ENCODE results near the gene FBXL17. TPM values are rescaled to one million over a fixed set of nuclear protein-coding genes. Genes with fewer than 3 reads are reported as not detected.

The FBXL17 gene
- total RNA-seq, 2 donors from 2014 or later: 24.8 to 58.2 TPM

GRCh38 chr5:108371263-108371662, 10.6 kb downstream of the FBXL17 start:
- no peak overlapping the region for H3K4me3 ChIP-seq
- H3K27ac ChIP-seq: no peak overlapping the region
- no peaks in the 10 kb centered on the region for H3K4me1 ChIP-seq (ENCODE audit: control insufficient read depth in 1 of 2, low read depth in 2 of 2)
- H3K36me3 ChIP-seq: peaks cover 3% of the 10 kb centered on the region
- H3K27me3 ChIP-seq (replicated peaks; ENCODE audit: insufficient read depth): no peaks in the 10 kb centered on the region
- H3K9me3 ChIP-seq: peaks cover 21% of the 10 kb centered on the region
- ATAC-seq (ENCODE audit: insufficient number of reproducible peaks, low FRiP score, low read depth) (no peak), DNase-seq (ENCODE audit: low spot score) (no peak)
- no peak for TF ChIP-seq CTCF (IDR thresholded peaks at IDR 0.05)

- H3K4me1 ChIP-seq (ENCODE audit: control insufficient read depth in 1 of 2, low read depth in 2 of 2): no peaks in the 10 kb centered on the region
- peaks cover 3% of the 10 kb centered on the region for H3K36me3 ChIP-seq
- H3K27me3 ChIP-seq (replicated peaks; ENCODE audit: insufficient read depth): no peaks in the 10 kb centered on the region
- DNase-seq (ENCODE audit: low spot score): no peak
- peaks cover 11% of the 10 kb centered on the region for H3K9me3 ChIP-seq
- H3K4me3 ChIP-seq: no peak overlapping the region
- TF ChIP-seq CTCF (IDR thresholded peaks at IDR 0.05): no peak
- ATAC-seq (ENCODE audit: insufficient number of reproducible peaks, low FRiP score, low read depth): no peak
- no peak overlapping the region for H3K27ac ChIP-seq
Observed at GRCh38 chr5:108369167-108369566, 12.7 kb downstream of the FBXL17 start.

- Histone ChIP-seq H3K27me3 (replicated peaks; ENCODE audit: insufficient read depth) (no peaks in the 10 kb centered on the region), H3K36me3 (peaks cover 3% of the 10 kb centered on the region), H3K27ac (no peak overlapping the region), H3K4me1 (ENCODE audit: control insufficient read depth in 1 of 2, low read depth in 2 of 2) (no peaks in the 10 kb centered on the region), H3K9me3 (peaks cover 6% of the 10 kb centered on the region), H3K4me3 (no peak overlapping the region)
- TF ChIP-seq CTCF (IDR thresholded peaks at IDR 0.05): no peak
- DNase-seq (ENCODE audit: low spot score) (no peak), ATAC-seq (ENCODE audit: insufficient number of reproducible peaks, low FRiP score, low read depth) (no peak)
Observed at GRCh38 chr5:108367679-108368334, 14.1 kb downstream of the FBXL17 start.

GRCh38 chr5:108366500-108366899, 15.4 kb downstream of the FBXL17 start:
- Histone ChIP-seq H3K27ac (no peak overlapping the region), H3K9me3 (no peaks in the 10 kb centered on the region), H3K27me3 (replicated peaks; ENCODE audit: insufficient read depth) (no peaks in the 10 kb centered on the region), H3K36me3 (peaks cover 3% of the 10 kb centered on the region), H3K4me3 (no peak overlapping the region), H3K4me1 (ENCODE audit: control insufficient read depth in 1 of 2, low read depth in 2 of 2) (peaks cover 0 to 8% of the 10 kb centered on the region in 2 donors)
- ATAC-seq (ENCODE audit: insufficient number of reproducible peaks, low FRiP score, low read depth) (no peak), DNase-seq (ENCODE audit: low spot score) (no peak)
- no peak for TF ChIP-seq CTCF (IDR thresholded peaks at IDR 0.05)

GRCh38 chr5:108361771-108362170, 20.1 kb downstream of the FBXL17 start:
- Histone ChIP-seq H3K4me3 (no peak overlapping the region), H3K36me3 (peaks cover 1% of the 10 kb centered on the region), H3K27me3 (replicated peaks; ENCODE audit: insufficient read depth) (no peaks in the 10 kb centered on the region), H3K4me1 (ENCODE audit: control insufficient read depth in 1 of 2, low read depth in 2 of 2) (peaks cover 0 to 8% of the 10 kb centered on the region in 2 donors), H3K9me3 (no peaks in the 10 kb centered on the region), H3K27ac (no peak overlapping the region)
- no peak for TF ChIP-seq CTCF (IDR thresholded peaks at IDR 0.05)
- no peak for ATAC-seq (ENCODE audit: insufficient number of reproducible peaks, low FRiP score, low read depth)
- DNase-seq (ENCODE audit: low spot score): no peak
